IPS-20b (cell line): ENCODE data around the gene PTCD1.

Experiments used
- H3K27ac ChIP-seq: one replicate; pipeline ENCODE4 v1.5.1; 2013; ENCODE audit warnings: low read length
- H3K27me3 ChIP-seq: 2 replicates; pipeline ENCODE4 v1.6.1; 2013; ENCODE audit warnings: mild to moderate bottlenecking, low read length, inconsistent platforms; ENCODE audit not compliant: insufficient read depth
- H3K36me3 ChIP-seq: 2 replicates; pipeline ENCODE4 v1.6.1; 2013; ENCODE audit warnings: low read depth, mild to moderate bottlenecking, inconsistent platforms, low read length, moderate library complexity; ENCODE audit not compliant: insufficient read depth
- H3K4me1 ChIP-seq: 2 replicates; pipeline ENCODE4 v1.6.1; 2013; ENCODE audit warnings: mild to moderate bottlenecking, control low read depth, inconsistent platforms, low read length, moderate library complexity; ENCODE audit not compliant: insufficient read depth
- H3K4me3 ChIP-seq: 2 replicates; pipeline ENCODE4 v1.5.1; 2013; ENCODE audit warnings: mild to moderate bottlenecking, low read length, inconsistent platforms
- H3K9ac ChIP-seq: 2 replicates; pipeline ENCODE4 v1.6.1; 2013; ENCODE audit warnings: low read depth, mild to moderate bottlenecking, inconsistent platforms, low read length, moderate library complexity
- H3K9me3 ChIP-seq: 2 replicates; pipeline ENCODE4 v1.6.1; 2013; ENCODE audit warnings: mild to moderate bottlenecking, low read depth, low read length, inconsistent platforms; ENCODE audit not compliant: insufficient read depth

PTCD1 gene

GRCh38 chr7:99460651-99461050 is 22.1 kb upstream of the PTCD1 start:
- no peak overlapping the region for H3K27ac ChIP-seq
- H3K9me3 ChIP-seq: no peaks in the 10 kb centered on the region
- H3K4me1 ChIP-seq: no peaks in the 10 kb centered on the region; the same call in none of the 2 replicates
- no peak overlapping the region for H3K9ac ChIP-seq
- H3K27me3 ChIP-seq: no peaks in the 10 kb centered on the region
- H3K4me3 ChIP-seq: no peak overlapping the region
- peaks cover 75% of the 10 kb centered on the region for H3K36me3 ChIP-seq

GRCh38 chr7:99459087-99459486 is 20.5 kb upstream of the PTCD1 start:
- Histone ChIP-seq H3K9ac (no peak overlapping the region), H3K36me3 (peaks cover 89% of the 10 kb centered on the region), H3K9me3 (no peaks in the 10 kb centered on the region), H3K27me3 (no peaks in the 10 kb centered on the region), H3K4me3 (no peak overlapping the region), H3K4me1 (no peaks in the 10 kb centered on the region; the same call in 1 of the 2 replicates), H3K27ac (no peak overlapping the region)

DNA sequence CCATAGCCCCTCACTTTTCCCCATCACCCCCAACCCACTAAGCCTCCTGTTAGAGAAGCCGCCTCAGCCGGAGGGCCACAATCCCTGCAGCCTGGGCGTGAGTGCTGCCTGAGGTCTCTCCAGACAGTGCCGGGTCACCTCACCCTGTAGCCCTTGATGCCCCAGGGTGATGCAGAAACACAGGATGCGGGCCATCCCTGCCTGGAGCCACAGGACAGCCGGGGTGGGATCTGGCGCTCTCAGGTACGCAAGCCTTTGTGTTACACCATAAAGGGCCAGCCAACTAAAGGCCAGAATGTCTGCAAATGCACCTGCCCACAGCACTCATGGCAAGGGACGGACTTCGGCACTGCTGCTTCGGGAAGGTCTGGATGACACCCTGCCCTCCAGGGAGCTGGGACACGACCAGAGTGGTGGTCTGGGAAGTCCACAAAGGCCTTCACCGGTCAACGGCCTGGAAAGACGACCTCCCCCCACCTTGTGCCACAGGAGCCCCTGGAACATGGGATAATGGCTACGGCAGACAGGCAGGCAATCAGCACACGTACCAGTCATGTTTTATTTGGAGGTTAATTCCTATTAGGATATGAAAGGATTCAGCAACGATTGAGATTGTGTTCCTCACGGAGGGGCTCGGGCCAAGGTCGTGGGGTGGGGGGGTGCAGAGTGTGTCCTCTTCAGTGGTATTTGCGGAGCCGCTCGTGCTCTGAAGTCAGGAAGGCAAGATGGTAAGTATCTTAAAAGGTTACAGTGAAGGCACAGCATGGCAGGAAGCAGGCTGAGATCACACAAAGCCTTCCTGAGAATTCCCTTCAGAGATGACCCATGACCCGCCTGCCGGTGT is 19.3 kb upstream of the PTCD1 start:
- Histone ChIP-seq H3K36me3 (peaks cover 90% of the 10 kb centered on the region), H3K27ac (no peak overlapping the region), H3K27me3 (no peaks in the 10 kb centered on the region), H3K4me3 (no peak overlapping the region), H3K9me3 (no peaks in the 10 kb centered on the region), H3K4me1 (no peaks in the 10 kb centered on the region; the same call in 1 of the 2 replicates), H3K9ac (no peak overlapping the region)

DNA sequence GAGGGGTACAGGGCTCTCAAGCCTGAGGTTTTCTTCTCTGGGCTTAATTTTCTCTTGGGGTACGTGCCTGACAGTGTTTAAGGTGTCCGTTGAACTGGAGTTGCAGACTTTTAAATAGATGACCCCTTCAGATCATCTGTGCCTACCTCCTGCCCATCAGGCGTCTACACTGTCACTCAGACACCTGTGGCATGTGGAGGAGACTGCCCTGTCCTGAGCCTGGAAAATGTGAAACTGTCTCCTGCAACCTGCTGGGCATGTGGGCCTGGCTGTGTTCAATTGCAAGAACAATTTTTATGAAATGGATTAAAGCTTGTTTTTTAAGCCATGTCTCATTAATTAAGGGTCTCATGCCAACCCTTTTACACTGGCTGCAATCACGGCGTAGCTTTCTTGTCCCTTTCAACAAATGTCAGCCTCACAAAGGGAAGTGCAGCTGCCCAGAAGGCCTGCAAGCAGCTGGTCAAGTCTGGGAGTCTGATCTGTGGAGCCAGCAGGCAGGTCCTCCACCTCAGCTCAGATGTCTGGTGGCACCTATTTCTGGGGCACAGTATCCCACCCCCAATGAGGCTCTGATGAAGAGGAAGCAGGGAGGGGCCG is 18.6 kb upstream of the PTCD1 start:
- Histone ChIP-seq H3K9me3 (no peaks in the 10 kb centered on the region), H3K27ac (no peak overlapping the region), H3K9ac (no peak overlapping the region), H3K4me1 (no peaks in the 10 kb centered on the region; the same call in 1 of the 2 replicates), H3K36me3 (peaks cover 93% of the 10 kb centered on the region), H3K4me3 (no peak overlapping the region), H3K27me3 (no peaks in the 10 kb centered on the region)

- H3K9me3 ChIP-seq: no peaks in the 10 kb centered on the region
- H3K9ac ChIP-seq: no peak overlapping the region
- H3K4me1 ChIP-seq: no peaks in the 10 kb centered on the region; the same call in 1 of the 2 replicates
- no peak overlapping the region for H3K4me3 ChIP-seq
- H3K36me3 ChIP-seq: peaks cover 98% of the 10 kb centered on the region
- no peak overlapping the region for H3K27ac ChIP-seq
- no peaks in the 10 kb centered on the region for H3K27me3 ChIP-seq
Measured at GRCh38 chr7:99456288-99456687, 17.7 kb upstream of the PTCD1 start.

DNA sequence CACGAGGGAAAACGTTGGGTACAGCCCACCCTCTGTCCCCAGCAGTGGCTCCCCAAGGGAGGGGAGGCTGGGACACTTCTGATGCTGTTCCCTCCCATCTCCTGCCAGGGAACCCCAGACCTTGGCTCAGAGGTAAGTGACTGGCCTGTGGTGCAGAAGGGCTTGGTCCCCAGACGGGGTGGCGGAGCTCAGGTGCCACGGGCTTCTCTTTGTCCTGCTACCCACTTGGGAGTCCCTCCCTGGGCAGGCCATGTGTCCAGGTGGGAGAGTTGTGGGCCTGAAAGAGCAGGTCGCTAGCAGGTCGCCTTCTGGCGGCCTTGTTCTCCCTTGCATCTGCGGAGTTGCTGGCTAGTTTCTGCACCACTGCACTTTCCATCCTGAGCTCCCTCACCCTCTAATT is 17.3 kb upstream of the PTCD1 start:
- Histone ChIP-seq H3K9me3 (no peaks in the 10 kb centered on the region), H3K4me3 (no peak overlapping the region), H3K36me3 (peaks cover 99% of the 10 kb centered on the region), H3K27me3 (no peaks in the 10 kb centered on the region), H3K27ac (no peak overlapping the region), H3K4me1 (no peaks in the 10 kb centered on the region; the same call in 1 of the 2 replicates), H3K9ac (no peak overlapping the region)

- Histone ChIP-seq H3K9me3 (no peaks in the 10 kb centered on the region), H3K4me1 (no peaks in the 10 kb centered on the region; the same call in 1 of the 2 replicates), H3K9ac (no peak overlapping the region), H3K4me3 (no peak overlapping the region), H3K27ac (no peak overlapping the region), H3K27me3 (no peaks in the 10 kb centered on the region), H3K36me3 (peaks cover 99% of the 10 kb centered on the region)
Measured at GRCh38 chr7:99453105-99453504, 14.5 kb upstream of the PTCD1 start.

- Histone ChIP-seq H3K4me3 (no peak overlapping the region), H3K4me1 (no peaks in the 10 kb centered on the region), H3K9ac (no peak overlapping the region), H3K36me3 (peaks cover 99% of the 10 kb centered on the region), H3K27ac (no peak overlapping the region), H3K9me3 (no peaks in the 10 kb centered on the region), H3K27me3 (no peaks in the 10 kb centered on the region)
Measured at GRCh38 chr7:99452541-99452940, 13.9 kb upstream of the PTCD1 start.

GRCh38 chr7:99451936-99452335 is 13.3 kb upstream of the PTCD1 start:
- Histone ChIP-seq H3K4me1 (no peaks in the 10 kb centered on the region), H3K9me3 (no peaks in the 10 kb centered on the region), H3K4me3 (no peak overlapping the region), H3K27ac (no peak overlapping the region), H3K27me3 (no peaks in the 10 kb centered on the region), H3K36me3 (peaks cover 98% of the 10 kb centered on the region), H3K9ac (no peak overlapping the region)

GRCh38 chr7:99449326-99449725 is 10.7 kb upstream of the PTCD1 start:
- H3K4me3 ChIP-seq: no peak overlapping the region
- H3K27me3 ChIP-seq: no peaks in the 10 kb centered on the region
- H3K27ac ChIP-seq: no peak overlapping the region
- no peaks in the 10 kb centered on the region for H3K4me1 ChIP-seq
- no peaks in the 10 kb centered on the region for H3K9me3 ChIP-seq
- H3K9ac ChIP-seq: no peak overlapping the region
- peaks cover 97% of the 10 kb centered on the region for H3K36me3 ChIP-seq

DNA sequence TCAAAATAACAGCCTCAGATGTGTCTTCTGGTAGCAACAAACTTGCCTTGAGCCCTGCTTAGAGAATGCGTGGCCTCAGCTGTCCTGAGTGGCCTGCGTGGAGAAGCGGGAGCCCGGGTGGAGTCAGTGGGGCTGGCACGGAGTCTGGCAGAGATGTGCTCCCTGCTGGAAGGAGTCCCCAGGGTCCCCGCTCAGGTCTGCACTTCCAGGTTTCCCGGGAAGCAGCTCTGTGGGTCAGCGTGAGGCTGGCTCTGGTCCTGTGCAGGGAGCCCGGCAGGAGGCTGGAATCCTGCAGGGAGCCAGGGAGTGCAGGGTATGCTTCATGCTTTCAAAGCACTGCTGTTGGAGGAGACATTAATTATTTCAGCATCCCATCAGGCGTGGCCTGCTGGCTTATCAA is 10.3 kb upstream of the PTCD1 start:
- H3K9me3 ChIP-seq: no peaks in the 10 kb centered on the region
- peaks cover 97% of the 10 kb centered on the region for H3K36me3 ChIP-seq
- H3K4me3 ChIP-seq: no peak overlapping the region
- H3K4me1 ChIP-seq: no peaks in the 10 kb centered on the region
- H3K27ac ChIP-seq: no peak overlapping the region
- H3K27me3 ChIP-seq: no peaks in the 10 kb centered on the region
- H3K9ac ChIP-seq: no peak overlapping the region

DNA sequence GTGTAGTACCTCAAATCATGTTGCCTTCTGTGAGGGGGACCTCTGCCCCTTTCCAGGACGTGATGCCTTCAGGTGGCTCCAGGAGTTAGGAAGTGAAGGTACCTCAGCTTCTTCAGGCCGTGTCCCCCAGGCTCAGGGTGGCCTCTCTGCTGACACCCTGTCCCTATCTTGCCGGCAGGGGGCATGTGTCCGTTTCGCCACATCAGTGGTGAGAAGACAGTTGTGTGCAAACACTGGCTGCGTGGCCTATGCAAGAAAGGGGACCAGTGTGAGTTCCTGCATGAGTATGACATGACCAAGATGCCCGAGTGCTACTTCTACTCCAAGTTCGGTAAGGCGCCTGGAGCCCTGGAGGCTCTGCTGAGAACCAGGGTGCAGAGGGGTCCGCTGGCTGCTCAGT is 9.3 kb upstream of the PTCD1 start:
- Histone ChIP-seq H3K4me1 (no peaks in the 10 kb centered on the region), H3K27ac (no peak overlapping the region), H3K9me3 (no peaks in the 10 kb centered on the region), H3K4me3 (no peak overlapping the region), H3K36me3 (peaks cover 97% of the 10 kb centered on the region), H3K9ac (no peak overlapping the region), H3K27me3 (no peaks in the 10 kb centered on the region)
